NCI-H187 treated with DMSO at 0.1 percent for 48 hours (cell line): ENCODE results near the gene SYT7.
"Not testable (repeated sequence)": the region's sequence is repeated elsewhere in the genome, so short reads cannot be mapped to it uniquely, and the experiment has no call there.

Experiments used
- DNase-seq: peaks from one replicate; lab custom pipeline; 2025; lab: John Stamatoyannopoulos, UW

The SYT7 gene

GRCh38 chr11:61475433-61475832 is 105.4 kb downstream of the SYT7 start:
- DNase-seq: no peak

GRCh38 chr11:61474013-61474643 is 106.7 kb downstream of the SYT7 start:
- no peak for DNase-seq

- no peak for DNase-seq
These were observed 107.4 kb downstream of the SYT7 start for GRCh38 chr11:61473370-61474012.

- no peak for DNase-seq
These were observed 108.0 kb downstream of the SYT7 start for GRCh38 chr11:61472868-61473267.

GRCh38 chr11:61472282-61472681 is 108.6 kb downstream of the SYT7 start:
- no peak for DNase-seq

- no peak for DNase-seq
These were observed 112.9 kb downstream of the SYT7 start for GRCh38 chr11:61468002-61468401.

- DNase-seq: not testable (repeated sequence)
These were observed 113.3 kb downstream of the SYT7 start for GRCh38 chr11:61467602-61468001.
